Measurements from ENCODE around the gene POLR2J2. TPM values are rescaled to one million over a fixed set of nuclear protein-coding genes. Genes with fewer than 3 reads are reported as not detected.
"Not testable (repeated sequence)": the region's sequence is repeated elsewhere in the genome, so short reads cannot be mapped to it uniquely, and the experiment has no call there.

The POLR2J2 gene
- 2.4 and 5.0 TPM in 2 replicates for total RNA-seq
- polyA plus RNA-seq, result 27.7 and 32.6 TPM in 2 replicates

GRCh38 chr7:102671166-102671955, at the start of gene POLR2J2:
Gene POLR2J2, minus strand, starts transcription at chr7:102671663. Its CDS starts 62 bp downstream, at chr7:102671601.
- H3K4me3 ChIP-seq, result peak within 1 kb of the TSS; percentile 27
- not testable (repeated sequence) for H3K27me3 ChIP-seq; H3K9me3 ChIP-seq (ENCODE audit: low read depth); H3K4me1 ChIP-seq (ENCODE audit: low read depth); H3K27ac ChIP-seq; H3K36me3 ChIP-seq
- DNase-seq (ENCODE audit: low read depth in 1 of 2, low spot score in 1 of 2), result peak in 1 of 2 donors; percentile 68

- peak in 1 of 2 donors; percentile 58 for DNase-seq (ENCODE audit: low read depth in 1 of 2, low spot score in 1 of 2)
- not testable (repeated sequence) for H3K36me3 ChIP-seq, H3K27ac ChIP-seq
These were observed 47.0 kb upstream of the POLR2J2 start for GRCh38 chr7:102718491-102718890.

DNA sequence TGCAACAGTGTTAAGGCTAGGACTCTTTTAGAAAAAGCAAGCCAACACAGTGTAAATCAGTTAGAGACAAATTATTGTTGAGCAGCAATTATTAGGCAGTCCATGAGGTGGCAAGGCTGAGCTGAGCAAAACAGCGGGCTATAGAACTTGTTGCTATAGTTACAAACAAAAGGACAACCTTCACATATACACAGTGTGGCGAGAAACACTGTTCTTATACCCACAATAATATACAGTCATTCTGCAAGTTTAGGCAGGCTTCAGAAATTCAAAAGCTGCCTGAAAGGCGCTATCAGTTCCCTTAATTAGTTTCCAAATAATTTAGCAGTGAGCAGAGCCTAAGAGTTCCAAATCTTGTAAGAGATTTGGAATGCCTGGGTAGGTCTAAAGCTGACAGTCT, 44.3 kb upstream of the POLR2J2 start:
- not testable (repeated sequence) for H3K27me3 ChIP-seq; H3K9me3 ChIP-seq (ENCODE audit: low read depth); H3K4me3 ChIP-seq; H3K27ac ChIP-seq; H3K4me1 ChIP-seq (ENCODE audit: low read depth); H3K36me3 ChIP-seq
- peak in 1 of 2 donors; percentile 3 for DNase-seq (ENCODE audit: low read depth in 1 of 2, low spot score in 1 of 2)

More at GRCh38 chr7:102718491-102718890, 47.0 kb upstream of the POLR2J2 start:
- not testable (repeated sequence) for H3K4me1 ChIP-seq (ENCODE audit: low read depth); H3K27me3 ChIP-seq; H3K9me3 ChIP-seq (ENCODE audit: low read depth); H3K4me3 ChIP-seq

DNA sequence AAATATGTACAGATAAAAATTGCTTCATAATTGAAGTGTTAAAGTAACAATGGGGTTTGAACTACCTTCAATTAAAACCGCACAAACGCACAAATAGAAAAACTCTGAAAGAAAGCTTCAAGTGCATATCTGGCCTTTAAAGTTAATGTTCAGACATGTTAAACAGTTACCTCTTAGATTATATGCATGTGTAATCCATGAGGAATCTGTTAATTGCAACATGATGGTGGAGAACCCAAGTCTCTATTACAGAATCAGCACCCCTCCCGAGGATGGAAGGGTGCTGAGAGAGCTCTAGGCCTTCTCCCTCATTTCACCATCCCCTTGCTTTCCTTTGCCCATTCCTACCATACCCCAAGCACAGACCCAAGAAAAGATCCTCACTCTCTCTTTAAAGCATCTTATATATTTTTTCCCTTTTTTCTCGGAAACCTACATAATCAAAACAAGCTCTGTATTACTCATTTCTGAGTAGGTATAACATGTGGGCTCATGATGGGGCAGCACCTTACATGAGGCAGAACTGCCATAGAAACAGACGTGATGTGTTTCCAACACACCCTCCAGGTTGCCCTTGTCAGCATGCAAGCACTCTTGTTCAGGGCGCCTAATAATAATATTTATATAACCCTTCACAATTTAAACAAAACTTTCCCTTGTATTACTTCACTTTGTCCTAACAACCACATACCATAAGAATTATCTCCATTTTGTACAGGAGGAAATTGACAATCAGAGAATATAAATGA, 43.5 kb upstream of the POLR2J2 start:
- not testable (repeated sequence) for H3K36me3 ChIP-seq; H3K9me3 ChIP-seq (ENCODE audit: low read depth); DNase-seq (ENCODE audit: low read depth in 1 of 2, low spot score in 1 of 2); H3K4me1 ChIP-seq (ENCODE audit: low read depth); H3K4me3 ChIP-seq; H3K27ac ChIP-seq; H3K27me3 ChIP-seq

GRCh38 chr7:102713691-102714080, 42.2 kb upstream of the POLR2J2 start:
- H3K27me3 ChIP-seq; H3K4me3 ChIP-seq; H3K9me3 ChIP-seq (ENCODE audit: low read depth); H3K27ac ChIP-seq; H3K36me3 ChIP-seq; DNase-seq (ENCODE audit: low read depth in 1 of 2, low spot score in 1 of 2); H3K4me1 ChIP-seq (ENCODE audit: low read depth): not testable (repeated sequence)

- not testable (repeated sequence) for H3K36me3 ChIP-seq; H3K27me3 ChIP-seq; H3K27ac ChIP-seq; H3K4me1 ChIP-seq (ENCODE audit: low read depth); H3K9me3 ChIP-seq (ENCODE audit: low read depth); H3K4me3 ChIP-seq
- DNase-seq (ENCODE audit: low read depth in 1 of 2, low spot score in 1 of 2), result peak in 1 of 2 donors; percentile 6
These were observed 41.7 kb upstream of the POLR2J2 start for GRCh38 chr7:102713011-102713690.

GRCh38 chr7:102698962-102699750, 27.7 kb upstream of the POLR2J2 start:
- H3K4me3 ChIP-seq; DNase-seq (ENCODE audit: low read depth in 1 of 2, low spot score in 1 of 2); H3K4me1 ChIP-seq (ENCODE audit: low read depth); H3K36me3 ChIP-seq; H3K9me3 ChIP-seq (ENCODE audit: low read depth); H3K27ac ChIP-seq: not testable (repeated sequence)
- peaks cover 19% of the 10 kb centered on the region for H3K27me3 ChIP-seq

- DNase-seq (ENCODE audit: low read depth in 1 of 2, low spot score in 1 of 2); H3K9me3 ChIP-seq (ENCODE audit: low read depth); H3K27ac ChIP-seq; H3K4me1 ChIP-seq (ENCODE audit: low read depth); H3K36me3 ChIP-seq; H3K4me3 ChIP-seq: not testable (repeated sequence)
- H3K27me3 ChIP-seq, result peaks cover 28% of the 10 kb centered on the region
These were observed 26.4 kb upstream of the POLR2J2 start for GRCh38 chr7:102697642-102698512.

DNA sequence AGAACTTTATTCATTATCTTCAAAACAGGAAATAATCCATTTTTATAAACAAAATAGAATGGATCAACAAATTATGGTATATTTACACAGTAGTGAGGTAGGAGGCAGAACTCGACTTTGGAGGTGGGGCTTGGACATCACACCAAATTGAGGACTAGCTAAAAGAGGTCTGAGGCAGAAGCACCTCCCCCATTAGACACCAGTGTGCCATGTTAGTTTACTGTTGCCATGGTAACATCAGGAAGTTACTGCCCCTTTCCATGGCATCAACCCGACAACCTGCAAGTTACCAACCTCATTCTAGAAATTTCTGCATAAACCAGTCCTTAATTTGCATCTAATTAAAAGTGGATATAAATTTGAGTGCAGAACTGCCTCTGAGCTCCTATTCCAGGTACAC, 24.5 kb upstream of the POLR2J2 start:
- H3K4me3 ChIP-seq; H3K27ac ChIP-seq; H3K9me3 ChIP-seq (ENCODE audit: low read depth); H3K4me1 ChIP-seq (ENCODE audit: low read depth); H3K36me3 ChIP-seq; DNase-seq (ENCODE audit: low read depth in 1 of 2, low spot score in 1 of 2): not testable (repeated sequence)
- H3K27me3 ChIP-seq, result peaks cover 39% of the 10 kb centered on the region

DNA sequence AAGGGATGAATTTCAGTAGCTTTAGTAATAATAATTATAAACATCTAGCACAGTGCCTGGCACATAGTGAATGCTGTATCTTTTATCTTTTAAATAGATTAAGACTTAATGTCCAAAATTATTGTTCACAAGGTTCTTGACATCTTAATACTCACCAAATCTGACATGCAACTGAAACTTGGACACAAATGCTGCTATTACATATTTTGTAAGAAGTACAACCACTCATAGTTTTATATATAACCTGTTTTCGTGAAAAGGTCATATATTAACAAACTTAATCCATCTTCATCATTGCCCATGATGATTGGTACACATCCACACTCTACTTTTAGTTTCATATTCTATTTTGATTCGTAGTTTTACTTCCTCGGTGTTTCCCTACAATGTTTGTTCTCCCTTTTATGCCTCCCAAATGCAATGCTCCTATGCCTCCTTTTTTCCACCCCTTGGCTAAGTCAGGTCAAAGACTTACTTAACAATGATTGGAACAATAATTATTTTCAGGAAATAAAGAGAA, 23.6 kb upstream of the POLR2J2 start:
- not testable (repeated sequence) for H3K4me1 ChIP-seq (ENCODE audit: low read depth); H3K4me3 ChIP-seq; DNase-seq (ENCODE audit: low read depth in 1 of 2, low spot score in 1 of 2); H3K27ac ChIP-seq; H3K36me3 ChIP-seq; H3K9me3 ChIP-seq (ENCODE audit: low read depth)
- peaks cover 40% of the 10 kb centered on the region for H3K27me3 ChIP-seq

DNA sequence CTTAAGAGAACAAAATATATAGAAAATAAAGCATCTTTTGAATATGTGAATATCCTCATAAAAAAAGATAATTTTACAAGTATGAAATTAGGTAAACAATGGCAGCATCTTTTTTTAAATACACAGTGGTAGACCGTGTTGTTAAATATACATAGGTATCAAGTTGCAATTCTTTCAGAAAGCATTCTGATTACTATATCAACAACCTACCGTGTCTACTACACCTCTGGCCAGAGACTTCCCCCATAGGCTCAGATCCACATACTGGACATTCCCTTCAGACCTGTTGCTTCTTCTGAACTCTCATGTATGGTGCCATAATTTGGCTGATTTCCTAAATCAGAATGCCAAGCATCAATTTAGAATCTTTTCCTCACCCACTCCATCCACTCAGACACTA, 22.5 kb upstream of the POLR2J2 start:
- H3K9me3 ChIP-seq (ENCODE audit: low read depth); DNase-seq (ENCODE audit: low read depth in 1 of 2, low spot score in 1 of 2); H3K4me3 ChIP-seq; H3K4me1 ChIP-seq (ENCODE audit: low read depth); H3K27ac ChIP-seq; H3K36me3 ChIP-seq: not testable (repeated sequence)
- H3K27me3 ChIP-seq, result peaks cover 36% of the 10 kb centered on the region

- H3K36me3 ChIP-seq; H3K27ac ChIP-seq; H3K4me1 ChIP-seq (ENCODE audit: low read depth); H3K9me3 ChIP-seq (ENCODE audit: low read depth); H3K4me3 ChIP-seq; DNase-seq (ENCODE audit: low read depth in 1 of 2, low spot score in 1 of 2): not testable (repeated sequence)
- H3K27me3 ChIP-seq, result peaks cover 35% of the 10 kb centered on the region
These were observed 19.1 kb upstream of the POLR2J2 start for GRCh38 chr7:102690602-102691001.

Measured in cardiac muscle cell (in vitro differentiated cells and primary cell).